ENCODE measurements around the gene CRYZ. TPM values are rescaled to one million over a fixed set of nuclear protein-coding genes. Genes with fewer than 3 reads are reported as not detected.
A peak's percentile ranks its signal among the peaks of the same experiment; 100 is the strongest.

CRYZ gene
- total RNA-seq, 6 experiments from 2014 or later: 127 to 177 (median 150) TPM

DNA sequence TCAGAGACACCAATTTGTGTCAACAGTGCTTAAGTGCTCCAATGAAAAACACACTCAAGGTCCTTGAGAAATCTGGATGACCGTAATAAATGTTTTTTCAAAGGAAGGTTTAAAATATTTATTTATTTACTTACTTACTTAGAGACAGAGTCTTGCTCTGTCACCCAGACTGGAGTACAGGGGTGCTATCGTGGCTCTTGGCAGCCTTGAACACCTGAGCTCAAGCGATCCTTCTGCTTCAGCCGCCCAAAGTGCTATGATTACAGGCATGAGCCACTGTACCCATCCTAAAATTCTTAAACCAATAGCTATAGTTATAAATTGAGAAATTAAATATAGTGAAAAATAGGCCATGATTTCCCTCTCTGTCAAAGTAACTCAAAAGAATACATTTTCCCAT, 41.9 kb downstream of the CRYZ start:
- intact Hi-C loops (cut with DNase I): no loop called here
- TF ChIP-seq, protein P1, sequence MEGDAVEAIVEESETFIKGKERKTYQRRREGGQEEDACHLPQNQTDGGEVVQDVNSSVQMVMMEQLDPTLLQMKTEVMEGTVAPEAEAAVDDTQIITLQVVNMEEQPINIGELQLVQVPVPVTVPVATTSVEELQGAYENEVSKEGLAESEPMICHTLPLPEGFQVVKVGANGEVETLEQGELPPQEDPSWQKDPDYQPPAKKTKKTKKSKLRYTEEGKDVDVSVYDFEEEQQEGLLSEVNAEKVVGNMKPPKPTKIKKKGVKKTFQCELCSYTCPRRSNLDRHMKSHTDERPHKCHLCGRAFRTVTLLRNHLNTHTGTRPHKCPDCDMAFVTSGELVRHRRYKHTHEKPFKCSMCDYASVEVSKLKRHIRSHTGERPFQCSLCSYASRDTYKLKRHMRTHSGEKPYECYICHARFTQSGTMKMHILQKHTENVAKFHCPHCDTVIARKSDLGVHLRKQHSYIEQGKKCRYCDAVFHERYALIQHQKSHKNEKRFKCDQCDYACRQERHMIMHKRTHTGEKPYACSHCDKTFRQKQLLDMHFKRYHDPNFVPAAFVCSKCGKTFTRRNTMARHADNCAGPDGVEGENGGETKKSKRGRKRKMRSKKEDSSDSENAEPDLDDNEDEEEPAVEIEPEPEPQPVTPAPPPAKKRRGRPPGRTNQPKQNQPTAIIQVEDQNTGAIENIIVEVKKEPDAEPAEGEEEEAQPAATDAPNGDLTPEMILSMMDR (IDR thresholded peaks at IDR 0.05): no peak
- no peak for TF ChIP-seq POLR2A (IDR thresholded peaks at IDR 0.05)
- Histone ChIP-seq H3K4me1 (no peaks in the 10 kb centered on the region), H3K9me3 (no peaks in the 10 kb centered on the region), H3K27ac (no peak overlapping the region), H3K4me3 (no peak overlapping the region), H3K36me3 (no peaks in the 10 kb centered on the region), H3K27me3 (no peaks in the 10 kb centered on the region)
- DNase-seq (no peak), ATAC-seq (no peak)
- 76% methylated on average over 4 of the region's 4 CpGs for WGBS (ENCODE audit: insufficient coverage, low coverage, low lambda C conversion rate, missing lambda C conversion rate)

DNA sequence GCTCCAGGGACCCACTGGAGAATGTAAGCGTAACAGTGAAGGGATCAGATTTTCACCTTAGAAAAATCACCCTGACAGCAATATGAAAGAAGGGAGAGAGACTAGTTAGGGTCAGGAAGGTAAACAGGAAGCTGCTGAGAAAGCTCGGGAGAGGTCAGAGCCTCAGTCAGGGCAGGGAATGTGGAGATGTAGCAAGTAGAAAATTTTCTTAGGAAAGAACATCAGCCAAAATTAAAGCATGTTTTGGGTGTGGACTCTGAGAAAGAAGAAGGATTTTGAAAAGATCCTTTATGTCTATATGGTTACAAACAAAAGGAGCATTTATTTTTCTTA, 42.5 kb downstream of the CRYZ start:
- no peak overlapping the region for H3K27ac ChIP-seq
- no peaks in the 10 kb centered on the region for H3K9me3 ChIP-seq
- DNase-seq (no peak), ATAC-seq (peak in 3 of 4 donors; percentile 20 to 55 (median 22))
- no peaks in the 10 kb centered on the region for H3K36me3 ChIP-seq
- H3K4me3 ChIP-seq: no peak overlapping the region
- TF ChIP-seq POLR2A (IDR thresholded peaks at IDR 0.05): no peak
- TF ChIP-seq, protein P1 (IDR thresholded peaks at IDR 0.05): no peak
- no peaks in the 10 kb centered on the region for H3K27me3 ChIP-seq
- WGBS (ENCODE audit: insufficient coverage, low coverage, low lambda C conversion rate, missing lambda C conversion rate): 0% methylated on average over 2 of the region's 2 CpGs
- intact Hi-C loops (cut with DNase I): no loop called here
- no peaks in the 10 kb centered on the region for H3K4me1 ChIP-seq

DNA sequence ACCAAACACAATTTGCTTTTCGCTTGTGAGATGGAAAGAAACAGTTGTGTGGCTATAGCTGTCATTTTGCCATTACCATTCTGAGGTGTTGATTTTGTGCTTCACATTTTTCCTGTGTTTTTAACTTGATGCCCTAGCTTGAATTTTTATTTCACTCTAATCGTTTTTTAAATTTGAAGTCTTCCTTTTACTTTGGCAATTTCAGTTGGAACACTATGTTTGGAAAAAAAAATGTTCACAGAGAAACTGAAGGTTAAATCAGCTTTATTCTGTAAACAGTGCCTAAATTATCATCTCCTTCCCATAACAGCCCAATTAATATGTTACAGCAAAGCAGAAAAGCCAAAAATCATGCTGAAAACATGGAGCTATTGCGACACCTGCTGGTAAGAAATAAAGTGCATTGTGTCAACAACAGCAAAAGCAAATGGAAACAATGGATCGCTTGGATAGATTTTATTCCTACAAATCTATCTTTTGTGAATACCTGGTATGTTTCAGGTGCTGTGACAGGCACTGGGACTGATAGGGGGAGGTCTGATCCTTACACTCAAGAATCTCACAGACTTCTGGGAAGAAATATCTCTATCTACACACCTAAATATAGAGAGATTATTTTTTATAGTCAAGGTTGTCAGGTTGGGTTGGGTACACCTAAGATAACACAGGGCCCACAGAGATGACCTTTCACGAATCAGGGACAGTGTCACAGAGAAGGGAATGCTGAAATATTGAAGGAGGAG, 43.1 kb downstream of the CRYZ start:
- WGBS (ENCODE audit: insufficient coverage, low coverage, low lambda C conversion rate, missing lambda C conversion rate): 26% methylated on average over 5 of the region's 5 CpGs
- Histone ChIP-seq H3K4me3 (no peak overlapping the region), H3K36me3 (no peaks in the 10 kb centered on the region), H3K27ac (no peak overlapping the region), H3K27me3 (no peaks in the 10 kb centered on the region), H3K9me3 (no peaks in the 10 kb centered on the region), H3K4me1 (no peaks in the 10 kb centered on the region)
- DNase-seq (no peak), ATAC-seq (peak; percentile 75 to 90 (median 84))
- TF ChIP-seq, protein P1 (IDR thresholded peaks at IDR 0.05): peak; percentile 85 to 95 (median 89)
- no peak for TF ChIP-seq POLR2A (IDR thresholded peaks at IDR 0.05)
- intact Hi-C loops (cut with DNase I): no loop called here

DNA sequence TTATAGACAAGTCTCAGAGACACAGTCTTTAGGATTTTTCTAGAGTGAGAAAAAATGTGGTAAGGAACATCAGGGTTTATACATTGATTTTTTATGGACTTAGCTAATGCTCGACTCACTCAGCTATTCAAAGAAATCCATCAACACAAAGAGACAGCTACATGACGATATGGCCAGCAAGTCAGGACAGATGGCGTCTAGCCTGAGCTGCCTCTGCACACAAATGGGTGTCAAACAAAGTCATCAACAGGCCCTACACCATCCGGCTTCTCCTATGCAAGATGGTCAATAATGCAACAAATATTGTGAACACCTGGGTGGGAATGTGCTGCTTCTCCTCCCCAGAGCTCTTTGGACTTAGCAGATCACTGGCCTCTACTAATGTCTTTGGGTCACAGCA, 45.9 kb downstream of the CRYZ start:
- DNase-seq (no peak), ATAC-seq (no peak)
- no peak overlapping the region for H3K4me3 ChIP-seq
- WGBS (ENCODE audit: insufficient coverage, low coverage, low lambda C conversion rate, missing lambda C conversion rate): 83% methylated on average over 4 of the region's 4 CpGs
- TF ChIP-seq POLR2A (IDR thresholded peaks at IDR 0.05): no peak
- no peaks in the 10 kb centered on the region for H3K4me1 ChIP-seq
- H3K36me3 ChIP-seq: no peaks in the 10 kb centered on the region
- H3K27ac ChIP-seq: no peak overlapping the region
- intact Hi-C loops (cut with DNase I): no loop called here
- no peaks in the 10 kb centered on the region for H3K9me3 ChIP-seq
- H3K27me3 ChIP-seq: no peaks in the 10 kb centered on the region

DNA sequence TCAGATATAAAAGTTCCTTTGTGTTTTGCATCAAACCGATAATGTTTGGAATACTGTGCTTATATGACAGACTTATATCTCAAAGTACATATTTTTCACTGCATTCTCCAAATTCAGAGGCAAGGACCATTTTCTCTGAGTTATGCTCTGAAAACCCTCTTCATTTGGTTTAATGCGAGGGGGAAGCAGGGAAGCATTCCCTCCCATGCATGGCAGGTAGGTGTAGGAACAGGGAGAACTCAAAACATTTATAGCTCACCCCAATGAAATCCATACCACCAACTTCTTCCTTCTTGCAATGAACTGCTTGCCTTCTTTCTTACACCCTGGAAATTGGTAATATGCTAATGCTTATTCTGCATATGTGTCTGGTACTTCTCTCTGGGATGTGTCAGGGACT, 48.5 kb downstream of the CRYZ start:
- 93% methylated on average over 2 of the region's 2 CpGs for WGBS (ENCODE audit: insufficient coverage, low coverage, low lambda C conversion rate, missing lambda C conversion rate)
- Histone ChIP-seq H3K27ac (no peak overlapping the region), H3K36me3 (no peaks in the 10 kb centered on the region), H3K4me3 (no peak overlapping the region), H3K4me1 (no peaks in the 10 kb centered on the region), H3K9me3 (no peaks in the 10 kb centered on the region), H3K27me3 (no peaks in the 10 kb centered on the region)
- no peak for TF ChIP-seq POLR2A (IDR thresholded peaks at IDR 0.05)
- TF ChIP-seq, protein P1 (IDR thresholded peaks at IDR 0.05): no peak
- DNase-seq (no peak), ATAC-seq (no peak)
- intact Hi-C loops (cut with DNase I): no loop called here
